Measurements from ENCODE around the gene GNG2.
A peak's percentile ranks its signal among the peaks of the same experiment; 100 is the strongest.

GNG2 gene

GRCh38 chr14:51856792-51857296 is 3.6 kb upstream of the GNG2 start:
- no peak for DNase-seq (ENCODE audit: low read depth)

- no peak for DNase-seq (ENCODE audit: low read depth)
These were observed 1.3 kb upstream of the GNG2 start for GRCh38 chr14:51859131-51859530.

GRCh38 chr14:51860825-51861499 is 550 bp downstream of the GNG2 start:
- DNase-seq (ENCODE audit: low read depth), result no peak

GRCh38 chr14:51862176-51862796 is 1.9 kb downstream of the GNG2 start:
- no peak for DNase-seq (ENCODE audit: low read depth)

- DNase-seq (ENCODE audit: low read depth), result no peak
These were observed 2.4 kb downstream of the GNG2 start for GRCh38 chr14:51862860-51863259.

GRCh38 chr14:51865953-51866747 is 5.7 kb downstream of the GNG2 start:
- DNase-seq (ENCODE audit: low read depth), result no peak

GRCh38 chr14:51867741-51868140 is 7.3 kb downstream of the GNG2 start:
- DNase-seq (ENCODE audit: low read depth), result no peak

- DNase-seq (ENCODE audit: low read depth), result no peak
These were observed 8.0 kb downstream of the GNG2 start for GRCh38 chr14:51868405-51868804.

GRCh38 chr14:51869411-51870100 is 9.1 kb downstream of the GNG2 start:
- no peak for DNase-seq (ENCODE audit: low read depth)

- no peak for DNase-seq (ENCODE audit: low read depth)
These were observed 10.2 kb downstream of the GNG2 start for GRCh38 chr14:51870606-51871005.

- no peak for DNase-seq (ENCODE audit: low read depth)
These were observed 11.4 kb downstream of the GNG2 start for GRCh38 chr14:51871846-51872245.

- DNase-seq (ENCODE audit: low read depth), result no peak
These were observed 12.0 kb downstream of the GNG2 start for GRCh38 chr14:51872396-51872795.

GRCh38 chr14:51873221-51873893 is 12.9 kb downstream of the GNG2 start:
- peak; percentile 91 for DNase-seq (ENCODE audit: low read depth)

- no peak for DNase-seq (ENCODE audit: low read depth)
These were observed 17.4 kb downstream of the GNG2 start for GRCh38 chr14:51877810-51878209.

GRCh38 chr14:51879170-51879569 is 18.8 kb downstream of the GNG2 start:
- no peak for DNase-seq (ENCODE audit: low read depth)

- no peak for DNase-seq (ENCODE audit: low read depth)
These were observed 20.6 kb downstream of the GNG2 start for GRCh38 chr14:51880835-51881580.

- DNase-seq (ENCODE audit: low read depth), result no peak
These were observed 21.2 kb downstream of the GNG2 start for GRCh38 chr14:51881636-51882035.

- DNase-seq (ENCODE audit: low read depth), result no peak
These were observed 22.8 kb downstream of the GNG2 start for GRCh38 chr14:51883232-51883631.

- no peak for DNase-seq (ENCODE audit: low read depth)
These were observed 23.9 kb downstream of the GNG2 start for GRCh38 chr14:51884086-51884927.

GRCh38 chr14:51889851-51890250 is 29.4 kb downstream of the GNG2 start:
- no peak for DNase-seq (ENCODE audit: low read depth)

Data from stromal cell of bone marrow (primary cell).